OCI-LY3 (cell line): ENCODE measurements around the gene OR6M1.

Experiments
- EZH2phosphoT487 ChIP-seq: fragments of 200-600 bp; shearing (Covaris generic); IDR thresholded peaks from 2 replicates; pipeline ENCODE4 v1.6.1; 2018; ENCODE audit warnings: antibody characterized with exemption, mixed run types, low read depth
- TF ChIP-seq, protein P1 (sequence below): fragments of 200-600, 300-600 bp; sonication (generic); IDR thresholded peaks from 2 replicates; pipeline ENCODE4 v1.5.1; 2014; ENCODE audit warnings: antibody characterized with exemption, low read length, low read depth

DNA sequence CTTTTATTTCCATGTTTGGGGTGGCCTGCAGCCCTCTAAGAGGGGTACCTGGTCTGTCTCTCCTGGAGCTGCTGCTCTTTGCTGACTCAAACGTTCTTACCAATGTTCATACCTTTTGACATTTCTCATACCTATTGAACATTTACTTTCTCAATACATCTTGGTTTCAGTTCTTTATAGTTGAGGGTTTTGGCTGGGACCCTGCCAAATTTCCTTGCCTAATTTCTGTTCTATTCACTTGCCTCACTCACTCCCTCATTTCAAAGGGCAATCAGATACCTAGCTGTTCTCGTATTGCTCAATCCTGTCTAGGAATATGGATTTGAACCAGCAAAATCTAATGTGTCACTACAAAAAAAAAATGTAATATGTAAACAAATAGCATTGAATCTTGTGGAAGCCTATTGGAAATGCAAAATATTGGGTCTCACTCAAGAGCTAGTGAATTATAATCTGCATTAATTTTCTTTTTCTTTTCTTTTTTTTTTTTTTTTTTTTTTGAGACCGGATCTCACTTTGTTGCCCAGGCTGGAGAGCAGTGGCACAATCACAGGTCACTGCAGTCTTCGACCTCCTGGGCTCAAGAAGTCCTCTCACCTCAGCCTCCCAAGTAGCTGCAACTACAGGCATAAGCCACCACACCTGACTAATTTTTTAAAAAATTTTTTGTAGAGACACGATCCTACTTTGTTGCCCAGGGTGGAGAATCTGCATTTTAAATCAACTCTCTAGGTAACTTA is 7.5 kb downstream of the OR6M1 start:
- TF ChIP-seq, protein P1, sequence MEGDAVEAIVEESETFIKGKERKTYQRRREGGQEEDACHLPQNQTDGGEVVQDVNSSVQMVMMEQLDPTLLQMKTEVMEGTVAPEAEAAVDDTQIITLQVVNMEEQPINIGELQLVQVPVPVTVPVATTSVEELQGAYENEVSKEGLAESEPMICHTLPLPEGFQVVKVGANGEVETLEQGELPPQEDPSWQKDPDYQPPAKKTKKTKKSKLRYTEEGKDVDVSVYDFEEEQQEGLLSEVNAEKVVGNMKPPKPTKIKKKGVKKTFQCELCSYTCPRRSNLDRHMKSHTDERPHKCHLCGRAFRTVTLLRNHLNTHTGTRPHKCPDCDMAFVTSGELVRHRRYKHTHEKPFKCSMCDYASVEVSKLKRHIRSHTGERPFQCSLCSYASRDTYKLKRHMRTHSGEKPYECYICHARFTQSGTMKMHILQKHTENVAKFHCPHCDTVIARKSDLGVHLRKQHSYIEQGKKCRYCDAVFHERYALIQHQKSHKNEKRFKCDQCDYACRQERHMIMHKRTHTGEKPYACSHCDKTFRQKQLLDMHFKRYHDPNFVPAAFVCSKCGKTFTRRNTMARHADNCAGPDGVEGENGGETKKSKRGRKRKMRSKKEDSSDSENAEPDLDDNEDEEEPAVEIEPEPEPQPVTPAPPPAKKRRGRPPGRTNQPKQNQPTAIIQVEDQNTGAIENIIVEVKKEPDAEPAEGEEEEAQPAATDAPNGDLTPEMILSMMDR: no peak
- no peak for TF ChIP-seq EZH2phosphoT487
